SK-N-SH (cell line): ENCODE measurements around the gene PAM. TPM values are rescaled to one million over a fixed set of nuclear protein-coding genes. Genes with fewer than 3 reads are reported as not detected.

Experiments
- CTCF ChIA-PET: fragments of 300-600, 350-600 bp; formaldehyde crosslinking; extraction: SDS; loops from one replicate; lab custom pipeline; 2021; lab: Yijun Ruan, JAX
- POLR2A ChIA-PET: fragments of 350-600 bp; sonication (Branson Sonifier 250); formaldehyde crosslinking; extraction: SDS; loops from one replicate; lab custom pipeline; 2020; ENCODE audit warnings: antibody characterized with exemption, inconsistent platforms; lab: Yijun Ruan, JAX
- DNase-seq: peaks from one replicate; pipeline ENCODE4 v3.0.0; 2012
- H2AFZ ChIP-seq: fragments of 200-600 bp; sonication (generic); 2 replicates; pipeline ENCODE4 v1.8.1; 2016; ENCODE audit warnings: antibody characterized with exemption, mild to moderate bottlenecking, low read depth
- H3F3A ChIP-seq: fragments of 200-600 bp; sonication (generic); replicated peaks from 2 replicates; pipeline ENCODE3; 2016; ENCODE audit warnings: antibody characterized with exemption, mild to moderate bottlenecking; ENCODE audit not compliant: insufficient read depth
- H3K27ac ChIP-seq, 2 experiments: fragments of 200-500 bp in 1 of 2; fragments of 200-600 bp in 1 of 2; sonication (Bioruptor generic) in 1 of 2; sonication (generic), shearing (Covaris generic) in 1 of 2; 2 replicates each; pipeline versions ENCODE4 v1.5.1 to v1.6.1; 2014 to 2016; ENCODE audit warnings: low read depth in 2 of 2, inconsistent platforms in 1 of 2, low read length in 1 of 2, mild to moderate bottlenecking in 1 of 2, mixed read lengths in 1 of 2
- H3K27me3 ChIP-seq: fragments of 200-600 bp; sonication (generic), shearing (Covaris generic); 2 replicates; pipeline ENCODE4 v1.6.1; 2016; ENCODE audit warnings: mixed run types; ENCODE audit not compliant: insufficient read depth
- H3K36me3 ChIP-seq, 2 experiments: fragments of 200-500 bp in 1 of 2; fragments of 200-600 bp in 1 of 2; sonication (Bioruptor generic) in 1 of 2; sonication (generic) in 1 of 2; replicated peaks in 1 of 2; 2 replicates each; pipeline versions ENCODE3 to v1.5.1; 2014 to 2016; ENCODE audit warnings: low read length in 1 of 2, mild to moderate bottlenecking in 1 of 2; ENCODE audit not compliant: insufficient read depth in 2 of 2, control insufficient read depth in 1 of 2
- H3K4me1 ChIP-seq, 2 experiments: fragments of 200-500 bp in 1 of 2; fragments of 200-600 bp in 1 of 2; sonication (Bioruptor generic) in 1 of 2; sonication (generic), shearing (Covaris generic) in 1 of 2; 2 replicates each; pipeline versions ENCODE4 v1.5.1 to v1.6.1; 2014 to 2016; ENCODE audit warnings: low read depth in 1 of 2, low read length in 1 of 2, mixed run types in 1 of 2; ENCODE audit not compliant: insufficient read depth in 2 of 2, control insufficient read depth in 1 of 2
- H3K4me2 ChIP-seq: fragments of 200-600 bp; sonication (generic), shearing (Covaris generic); 2 replicates; pipeline ENCODE4 v1.6.1; 2017; ENCODE audit warnings: mixed run types
- H3K4me3 ChIP-seq, 2 experiments: fragments of 200-500 bp in 1 of 2; fragments of 200-600 bp in 1 of 2; sonication (Bioruptor generic) in 1 of 2; sonication (generic), shearing (Covaris generic) in 1 of 2; 2 replicates each; pipeline versions ENCODE4 v1.5.1 to v1.8.1; 2014 to 2016; ENCODE audit warnings: low read depth in 2 of 2, inconsistent platforms in 1 of 2, low read length in 1 of 2, mild to moderate bottlenecking in 1 of 2, mixed read lengths in 1 of 2, moderate library complexity in 1 of 2
- H3K79me2 ChIP-seq: fragments of 200-600 bp; sonication (generic); 2 replicates; pipeline ENCODE4 v1.8.1; 2017; ENCODE audit warnings: mild to moderate bottlenecking; ENCODE audit not compliant: insufficient read depth
- H3K9ac ChIP-seq: fragments of 200-600 bp; sonication (generic); 2 replicates; pipeline ENCODE4 v1.6.1; 2017; ENCODE audit warnings: mixed run types
- H3K9me2 ChIP-seq: fragments of 200-600 bp; sonication (generic); 2 replicates; pipeline ENCODE4 v1.6.1; 2017; ENCODE audit warnings: mixed run types
- H3K9me3 ChIP-seq: fragments of 200-600 bp; sonication (generic); 2 replicates; pipeline ENCODE4 v1.6.1; 2017; ENCODE audit warnings: mixed run types, mild to moderate bottlenecking, moderate library complexity
- H4K20me1 ChIP-seq: fragments of 200-600 bp; sonication (generic); 2 replicates; pipeline ENCODE4 v1.6.1; 2017; ENCODE audit warnings: mild to moderate bottlenecking, mixed run types; ENCODE audit not compliant: insufficient read depth
- CHD2 ChIP-seq: fragments of 150-350 bp; IDR thresholded peaks from 2 replicates; pipeline ENCODE4 v1.6.1; 2018; ENCODE audit warnings: low read length; ENCODE audit not compliant: partially characterized antibody
- FOSL2 ChIP-seq: IDR thresholded peaks from 2 replicates; pipeline ENCODE4 v1.4.0; 2012; ENCODE audit warnings: low read depth, mild to moderate bottlenecking, moderate library complexity, borderline replicate concordance
- FOXJ3 ChIP-seq: sonication (generic); formaldehyde crosslinking; IDR thresholded peaks from 2 replicates; pipeline ENCODE4 v1.5.1; 2020; ENCODE audit warnings: mild to moderate bottlenecking, missing genetic modification reagents
- FOXM1 ChIP-seq: IDR thresholded peaks from 2 replicates; pipeline ENCODE4 v1.4.0; 2012; ENCODE audit warnings: low read depth, mild to moderate bottlenecking
- GABPA ChIP-seq: IDR thresholded peaks from 2 replicates; pipeline ENCODE4 v1.4.0; 2012; ENCODE audit warnings: low read depth, mild to moderate bottlenecking
- JUND ChIP-seq: IDR thresholded peaks from 2 replicates; pipeline ENCODE4 v1.4.0; 2012
- MEF2A ChIP-seq: IDR thresholded peaks from 2 replicates; pipeline ENCODE4 v1.4.0; 2012; ENCODE audit warnings: low read depth, borderline replicate concordance
- MXI1 ChIP-seq: IDR thresholded peaks from 2 replicates; pipeline ENCODE4 v1.6.1; 2012; ENCODE audit warnings: mild to moderate bottlenecking, low read depth, low read length, improper control_type of control experiment
- NRF1 ChIP-seq: IDR thresholded peaks from 2 replicates; pipeline ENCODE4 v1.6.1; 2012; ENCODE audit warnings: low read depth, mild to moderate bottlenecking, low read length
- POLR2AphosphoS5 ChIP-seq: IDR thresholded peaks from 2 replicates; pipeline ENCODE4 v1.6.1; 2012; ENCODE audit warnings: low read depth, low read length
- RCOR1 ChIP-seq: fragments of 150-350 bp; IDR thresholded peaks from 2 replicates; pipeline ENCODE4 v1.6.1; 2017; ENCODE audit warnings: antibody characterized with exemption, low read length
- SMC3 ChIP-seq: IDR thresholded peaks from 2 replicates; pipeline ENCODE4 v1.6.1; 2012; ENCODE audit warnings: low read depth, low read length, improper control_type of control experiment
- TAF1 ChIP-seq: IDR thresholded peaks from 2 replicates; pipeline ENCODE4 v1.6.1; 2012; ENCODE audit warnings: low read depth, mild to moderate bottlenecking, low read length, moderate library complexity, borderline replicate concordance
- TCF12 ChIP-seq: IDR thresholded peaks from 2 replicates; pipeline ENCODE4 v1.4.0; 2012
- YY1 ChIP-seq: IDR thresholded peaks from 2 replicates; pipeline ENCODE4 v1.4.0; 2012; ENCODE audit warnings: low read depth, mild to moderate bottlenecking
- WGBS: methylation state at CpG from one replicate; pipeline ENCODE4 v1.1.6; 2017; ENCODE audit warnings: low lambda C conversion rate; 5-methylcytosine and 5-hydroxymethylcytosine counted together
- polyA plus RNA-seq, 3 experiments: library from polyadenylated mRNA; depleted of rRNA; stranded (reverse); fragments of >200 nt; gene quantifications; 2 replicates each; pipeline ENCODE4 v1.2.3, GENCODE V29; 2012
- TF ChIP-seq, protein P1 (sequence below): IDR thresholded peaks from 2 replicates; pipeline ENCODE4 v1.6.1; 2012; ENCODE audit warnings: mild to moderate bottlenecking, low read depth, low read length, moderate library complexity

PAM gene
- polyA plus RNA-seq, 1 of the 3 experiments (the other 2 are of a cell fraction): 507 TPM

DNA sequence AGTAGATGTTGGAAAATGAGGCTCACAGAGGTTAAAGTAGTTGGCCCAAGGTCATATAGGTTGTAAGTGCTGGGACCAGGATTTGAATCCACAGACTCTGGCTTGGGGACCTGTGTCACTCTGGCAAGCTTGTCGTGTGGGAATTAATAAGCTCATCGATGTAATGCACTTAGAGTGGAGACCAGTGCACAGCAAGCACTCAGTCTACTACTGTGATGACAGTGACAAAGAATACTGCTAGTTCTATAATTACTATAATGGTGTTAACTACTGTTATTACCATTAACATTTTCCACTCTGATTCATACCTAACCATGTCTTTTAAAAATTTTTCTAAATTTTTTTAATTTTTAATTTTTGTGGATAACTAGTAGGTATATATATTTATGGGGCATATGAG is 12.8 kb downstream of the PAM start:
- Histone ChIP-seq H3K36me3 (peaks cover 2 to 4% of the 10 kb centered on the region in 2 experiments), H3K4me2 (no peak overlapping the region), H3K4me3 (no peak overlapping the region), H2AFZ (no peak overlapping the region), H3K9ac (no peak overlapping the region), H3K27me3 (no peaks in the 10 kb centered on the region), H3F3A (no peaks in the 10 kb centered on the region), H3K27ac (no peak overlapping the region), H3K79me2 (peaks cover 82% of the 10 kb centered on the region), H4K20me1 (no peaks in the 10 kb centered on the region), H3K4me1 (peaks cover 0 to 23% of the 10 kb centered on the region in 2 experiments; a peak in 1 of 4 replicates), H3K9me2 (no peaks in the 10 kb centered on the region), H3K9me3 (no peaks in the 10 kb centered on the region)
- ChIA-PET POLR2A (no interaction called here), CTCF (no interaction called here)
- TF ChIP-seq MXI1 (no peak), FOSL2 (no peak), CHD2 (no peak)
- no peak for DNase-seq
- WGBS: 68% methylated on average over 2 of the region's 2 CpGs

DNA sequence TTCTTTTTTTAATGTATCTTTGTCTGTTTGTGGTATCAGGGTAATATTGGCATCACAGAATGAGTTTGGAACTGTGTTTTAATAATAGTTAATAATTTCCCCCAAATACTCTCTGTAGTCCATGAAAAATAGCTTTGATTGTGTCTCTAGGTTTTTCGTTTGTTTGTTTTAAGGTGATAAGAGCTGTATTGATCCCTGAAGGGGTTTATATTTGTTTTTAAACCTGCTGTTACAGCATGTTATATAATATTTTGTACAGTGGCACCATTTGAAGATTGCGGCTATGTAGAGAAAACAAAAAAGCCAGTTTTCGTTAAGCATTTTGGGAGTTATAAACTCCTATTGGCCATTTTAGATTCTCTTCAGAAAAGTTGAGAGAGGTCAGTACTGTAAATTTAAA is 15.7 kb downstream of the PAM start:
- no peak overlapping the region for H3K9ac ChIP-seq
- CTCF ChIA-PET: interaction anchor here (0.6 to 2.1 kb wide), 3 partner anchors 14 to 374 kb away, joined by 3 to 4 read pairs (median 3); no protein-coding TSS in a partner anchor
- no peaks in the 10 kb centered on the region for H4K20me1 ChIP-seq
- H2AFZ ChIP-seq: no peak overlapping the region
- TF ChIP-seq NRF1 (no peak), MEF2A (no peak), TAF1 (no peak), GABPA (no peak), RCOR1 (no peak), SMC3 (no peak), YY1 (no peak), POLR2AphosphoS5 (no peak), TCF12 (no peak), FOXM1 (no peak), FOXJ3 (no peak), FOSL2 (no peak), JUND (no peak)
- TF ChIP-seq, protein P1, sequence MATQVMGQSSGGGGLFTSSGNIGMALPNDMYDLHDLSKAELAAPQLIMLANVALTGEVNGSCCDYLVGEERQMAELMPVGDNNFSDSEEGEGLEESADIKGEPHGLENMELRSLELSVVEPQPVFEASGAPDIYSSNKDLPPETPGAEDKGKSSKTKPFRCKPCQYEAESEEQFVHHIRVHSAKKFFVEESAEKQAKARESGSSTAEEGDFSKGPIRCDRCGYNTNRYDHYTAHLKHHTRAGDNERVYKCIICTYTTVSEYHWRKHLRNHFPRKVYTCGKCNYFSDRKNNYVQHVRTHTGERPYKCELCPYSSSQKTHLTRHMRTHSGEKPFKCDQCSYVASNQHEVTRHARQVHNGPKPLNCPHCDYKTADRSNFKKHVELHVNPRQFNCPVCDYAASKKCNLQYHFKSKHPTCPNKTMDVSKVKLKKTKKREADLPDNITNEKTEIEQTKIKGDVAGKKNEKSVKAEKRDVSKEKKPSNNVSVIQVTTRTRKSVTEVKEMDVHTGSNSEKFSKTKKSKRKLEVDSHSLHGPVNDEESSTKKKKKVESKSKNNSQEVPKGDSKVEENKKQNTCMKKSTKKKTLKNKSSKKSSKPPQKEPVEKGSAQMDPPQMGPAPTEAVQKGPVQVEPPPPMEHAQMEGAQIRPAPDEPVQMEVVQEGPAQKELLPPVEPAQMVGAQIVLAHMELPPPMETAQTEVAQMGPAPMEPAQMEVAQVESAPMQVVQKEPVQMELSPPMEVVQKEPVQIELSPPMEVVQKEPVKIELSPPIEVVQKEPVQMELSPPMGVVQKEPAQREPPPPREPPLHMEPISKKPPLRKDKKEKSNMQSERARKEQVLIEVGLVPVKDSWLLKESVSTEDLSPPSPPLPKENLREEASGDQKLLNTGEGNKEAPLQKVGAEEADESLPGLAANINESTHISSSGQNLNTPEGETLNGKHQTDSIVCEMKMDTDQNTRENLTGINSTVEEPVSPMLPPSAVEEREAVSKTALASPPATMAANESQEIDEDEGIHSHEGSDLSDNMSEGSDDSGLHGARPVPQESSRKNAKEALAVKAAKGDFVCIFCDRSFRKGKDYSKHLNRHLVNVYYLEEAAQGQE: no peak
- H3K27me3 ChIP-seq: no peaks in the 10 kb centered on the region
- H3K79me2 ChIP-seq: peaks cover 85% of the 10 kb centered on the region
- no peak overlapping the region for H3K4me3 ChIP-seq
- H3K4me1 ChIP-seq: peaks cover 0 to 19% of the 10 kb centered on the region in 2 experiments; a peak in 1 of 4 replicates
- POLR2A ChIA-PET: no interaction called here
- peaks cover 0 to 18% of the 10 kb centered on the region in 2 experiments for H3K36me3 ChIP-seq
- 88% methylated on average over 3 of the region's 3 CpGs for WGBS
- no peaks in the 10 kb centered on the region for H3K9me2 ChIP-seq
- H3K4me2 ChIP-seq: no peak overlapping the region
- no peak for DNase-seq
- peaks cover 6% of the 10 kb centered on the region; the same call in 1 of the 2 replicates for H3K9me3 ChIP-seq
- 0 out of 4 replicates have a peak overlapping the region, but pooled peaks of 1 of the 2 experiments have one; percentile 6 for H3K27ac ChIP-seq
- H3F3A ChIP-seq: no peaks in the 10 kb centered on the region
